BE2C (cell line): ENCODE measurements around the gene FETUB.
"Not testable (repeated sequence)": the region's sequence is repeated elsewhere in the genome, so short reads cannot be mapped to it uniquely, and the experiment has no call there.

Experiments used
- DNase-seq: peaks from one replicate; pipeline ENCODE4 v3.0.0-alpha.2; 2020
- H3K27me3 ChIP-seq: fragments of 250-450 bp; sonication (Bioruptor Pico); 2 replicates; pipeline ENCODE4 v1.5.1; 2020; ENCODE audit warnings: mild to moderate bottlenecking
- H3K36me3 ChIP-seq: fragments of 250-450 bp; sonication (Bioruptor Pico); 2 replicates; pipeline ENCODE4 v1.5.1; 2020; ENCODE audit warnings: mild to moderate bottlenecking
- H3K4me1 ChIP-seq: fragments of 250-450 bp; sonication (Bioruptor Pico); 2 replicates; pipeline ENCODE4 v1.5.1; 2020
- H3K4me3 ChIP-seq: 2 replicates; pipeline ENCODE4 v1.5.1; 2011; ENCODE audit warnings: low read depth, low read length
- H3K9me3 ChIP-seq: fragments of 250-450 bp; sonication (Bioruptor Pico); 2 replicates; pipeline ENCODE4 v1.5.1; 2020
- TF ChIP-seq, protein P1 (sequence below): IDR thresholded peaks from 2 replicates; pipeline ENCODE4 v1.5.1; 2012; ENCODE audit warnings: mild to moderate bottlenecking, low read depth, low read length

Gene FETUB

DNA sequence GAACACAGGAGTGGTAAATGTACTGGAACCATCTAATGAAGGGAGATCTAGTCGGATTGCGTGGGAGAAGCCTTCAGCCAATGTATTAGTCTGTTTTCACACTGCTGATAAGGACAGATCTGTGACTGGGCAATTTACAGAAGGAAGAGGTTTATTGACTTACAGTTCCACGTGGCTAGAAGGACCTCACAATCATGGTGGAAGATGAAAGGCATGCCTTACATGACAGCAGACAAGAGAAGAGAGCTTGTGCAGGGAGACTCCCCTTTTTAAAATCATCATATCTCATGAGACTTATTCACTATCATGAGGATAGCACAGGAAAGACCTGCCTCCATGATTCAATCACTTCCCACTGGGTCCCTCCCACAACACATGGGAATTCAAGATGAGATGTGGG is 42.6 kb downstream of the FETUB start:
- TF ChIP-seq, protein P1, sequence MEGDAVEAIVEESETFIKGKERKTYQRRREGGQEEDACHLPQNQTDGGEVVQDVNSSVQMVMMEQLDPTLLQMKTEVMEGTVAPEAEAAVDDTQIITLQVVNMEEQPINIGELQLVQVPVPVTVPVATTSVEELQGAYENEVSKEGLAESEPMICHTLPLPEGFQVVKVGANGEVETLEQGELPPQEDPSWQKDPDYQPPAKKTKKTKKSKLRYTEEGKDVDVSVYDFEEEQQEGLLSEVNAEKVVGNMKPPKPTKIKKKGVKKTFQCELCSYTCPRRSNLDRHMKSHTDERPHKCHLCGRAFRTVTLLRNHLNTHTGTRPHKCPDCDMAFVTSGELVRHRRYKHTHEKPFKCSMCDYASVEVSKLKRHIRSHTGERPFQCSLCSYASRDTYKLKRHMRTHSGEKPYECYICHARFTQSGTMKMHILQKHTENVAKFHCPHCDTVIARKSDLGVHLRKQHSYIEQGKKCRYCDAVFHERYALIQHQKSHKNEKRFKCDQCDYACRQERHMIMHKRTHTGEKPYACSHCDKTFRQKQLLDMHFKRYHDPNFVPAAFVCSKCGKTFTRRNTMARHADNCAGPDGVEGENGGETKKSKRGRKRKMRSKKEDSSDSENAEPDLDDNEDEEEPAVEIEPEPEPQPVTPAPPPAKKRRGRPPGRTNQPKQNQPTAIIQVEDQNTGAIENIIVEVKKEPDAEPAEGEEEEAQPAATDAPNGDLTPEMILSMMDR: no peak
- DNase-seq: no peak
- H3K9me3 ChIP-seq: no peaks in the 10 kb centered on the region

DNA sequence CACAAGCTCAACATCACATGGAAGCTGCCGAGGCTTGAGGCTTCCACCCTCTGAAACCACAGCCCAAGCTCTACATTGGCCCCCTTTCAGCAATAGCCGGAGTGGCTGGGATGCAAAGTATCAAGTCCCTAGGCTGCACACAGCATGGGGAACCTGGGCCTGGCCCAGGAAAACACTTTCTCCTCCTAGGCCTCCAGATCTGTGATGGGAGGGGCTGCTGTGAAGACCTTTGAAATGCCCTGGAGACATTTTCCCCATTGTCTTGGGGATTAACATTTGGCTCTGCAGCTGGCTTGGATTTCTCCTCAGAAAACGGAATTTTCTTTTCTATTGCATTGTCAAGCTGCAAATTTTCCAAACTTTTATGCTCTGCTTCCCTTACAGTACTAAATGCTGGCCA is 43.8 kb downstream of the FETUB start:
- H3K27me3 ChIP-seq: peaks cover 31% of the 10 kb centered on the region
- no peak for DNase-seq
- no peaks in the 10 kb centered on the region for H3K4me1 ChIP-seq
- no peaks in the 10 kb centered on the region for H3K36me3 ChIP-seq
- TF ChIP-seq, protein P1: no peak
- no peaks in the 10 kb centered on the region for H3K9me3 ChIP-seq
- H3K4me3 ChIP-seq: no peak overlapping the region

More for the DNA sequence above, 42.6 kb downstream of the FETUB start:
- Histone ChIP-seq H3K4me1 (no peaks in the 10 kb centered on the region), H3K27me3 (peaks cover 31% of the 10 kb centered on the region), H3K4me3 (no peak overlapping the region), H3K36me3 (no peaks in the 10 kb centered on the region)

DNA sequence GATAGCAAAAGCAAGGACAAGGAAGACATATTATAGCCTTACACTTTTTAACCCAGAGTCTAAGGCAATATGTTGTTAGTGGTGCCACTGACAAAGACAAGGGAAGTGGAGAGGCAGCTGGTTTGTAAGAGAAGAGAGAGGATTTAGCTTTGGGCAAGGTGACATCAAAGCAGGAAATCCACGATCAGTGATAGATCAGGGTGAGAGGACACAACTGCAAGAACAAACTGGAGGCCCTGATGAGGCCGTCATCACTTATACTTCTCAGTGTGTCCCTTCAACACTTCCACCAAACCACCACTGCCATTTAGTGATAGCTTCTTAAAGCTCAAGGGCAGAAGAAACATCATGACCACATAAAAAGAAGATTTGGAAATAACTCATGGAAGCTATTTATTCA is 46.3 kb downstream of the FETUB start:
- peaks cover 24% of the 10 kb centered on the region; the same call in 1 of the 2 replicates for H3K27me3 ChIP-seq
- H3K36me3 ChIP-seq, H3K4me1 ChIP-seq, H3K4me3 ChIP-seq, H3K9me3 ChIP-seq, DNase-seq: not testable (repeated sequence)

DNA sequence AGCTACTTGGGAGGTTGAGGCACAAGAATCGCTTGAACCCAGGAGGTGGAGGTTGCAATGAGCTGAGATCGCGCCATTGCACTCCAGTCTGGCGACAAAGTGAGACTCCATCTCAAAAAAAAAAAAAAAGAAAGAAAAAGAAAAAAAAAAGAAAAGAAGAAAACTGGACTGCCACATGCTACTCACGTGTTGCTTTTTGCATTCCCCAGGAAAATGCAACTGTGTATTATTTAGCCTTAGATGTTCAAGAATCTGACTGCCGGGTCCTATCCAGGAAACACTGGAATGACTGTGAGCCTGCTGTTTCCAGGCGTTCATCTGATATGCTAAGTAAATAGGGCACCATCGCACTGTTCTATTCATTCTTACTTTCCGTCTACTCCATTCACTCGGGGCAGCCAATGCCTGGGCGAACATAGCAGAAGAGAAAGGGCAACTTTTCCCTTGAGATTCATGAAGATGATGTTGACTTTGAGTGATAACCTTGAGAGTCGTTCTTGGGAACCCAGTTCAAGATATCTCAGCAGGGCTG is 47.0 kb downstream of the FETUB start:
- TF ChIP-seq, protein P1: no peak
- no peak for DNase-seq
- H3K4me1 ChIP-seq: no peaks in the 10 kb centered on the region
- no peaks in the 10 kb centered on the region for H3K9me3 ChIP-seq
- no peak overlapping the region for H3K4me3 ChIP-seq
- peaks cover 23% of the 10 kb centered on the region; the same call in 1 of the 2 replicates for H3K27me3 ChIP-seq
- no peaks in the 10 kb centered on the region for H3K36me3 ChIP-seq

DNA sequence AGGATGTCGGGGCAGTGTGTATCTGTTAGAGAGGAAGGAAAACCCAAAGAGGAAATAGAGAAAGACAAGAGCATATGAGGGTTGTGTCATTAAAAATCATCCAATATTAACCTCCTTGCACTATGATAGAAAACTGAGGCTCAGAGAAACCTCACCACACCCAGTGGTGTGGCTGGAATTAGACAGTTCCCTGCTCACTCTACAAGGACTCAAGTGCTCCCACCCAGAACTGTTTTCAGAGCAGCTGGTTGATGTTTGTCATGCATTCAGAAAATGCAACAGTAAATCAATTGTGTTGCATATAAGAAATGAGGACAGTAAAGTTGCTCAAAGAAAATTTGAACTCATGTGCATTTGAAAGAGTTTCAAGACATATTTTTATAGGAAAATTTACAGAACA is 50.1 kb downstream of the FETUB start:
- not testable (repeated sequence) for H3K9me3 ChIP-seq, DNase-seq
- peaks cover 18% of the 10 kb centered on the region for H3K27me3 ChIP-seq

DNA sequence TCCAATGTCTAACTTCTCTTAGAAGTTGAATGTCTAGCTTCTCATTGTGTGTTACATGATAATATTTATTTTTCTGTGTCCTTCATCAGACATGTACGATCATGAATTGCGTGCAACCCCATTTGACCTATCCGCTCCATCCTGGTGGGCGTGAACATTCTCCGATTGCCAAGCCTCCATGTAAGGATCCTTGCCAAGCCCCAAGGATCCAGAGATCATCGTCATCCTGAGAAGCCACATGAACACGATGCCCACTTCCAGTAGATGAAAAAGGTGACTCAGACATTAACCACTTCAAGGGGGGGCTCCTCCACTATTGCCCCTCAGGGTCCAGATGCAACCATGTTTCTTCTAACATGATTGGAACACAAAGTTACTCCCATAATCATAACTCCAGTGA is 51.5 kb downstream of the FETUB start:
- TF ChIP-seq, protein P1: no peak
- H3K27me3 ChIP-seq: peaks cover 10% of the 10 kb centered on the region
- H3K36me3 ChIP-seq: no peaks in the 10 kb centered on the region
- no peaks in the 10 kb centered on the region for H3K4me1 ChIP-seq
- no peaks in the 10 kb centered on the region for H3K9me3 ChIP-seq
- no peak overlapping the region for H3K4me3 ChIP-seq
- no peak for DNase-seq

More for the DNA sequence above, 50.1 kb downstream of the FETUB start:
- not testable (repeated sequence) for H3K36me3 ChIP-seq, H3K4me3 ChIP-seq, H3K4me1 ChIP-seq

DNA sequence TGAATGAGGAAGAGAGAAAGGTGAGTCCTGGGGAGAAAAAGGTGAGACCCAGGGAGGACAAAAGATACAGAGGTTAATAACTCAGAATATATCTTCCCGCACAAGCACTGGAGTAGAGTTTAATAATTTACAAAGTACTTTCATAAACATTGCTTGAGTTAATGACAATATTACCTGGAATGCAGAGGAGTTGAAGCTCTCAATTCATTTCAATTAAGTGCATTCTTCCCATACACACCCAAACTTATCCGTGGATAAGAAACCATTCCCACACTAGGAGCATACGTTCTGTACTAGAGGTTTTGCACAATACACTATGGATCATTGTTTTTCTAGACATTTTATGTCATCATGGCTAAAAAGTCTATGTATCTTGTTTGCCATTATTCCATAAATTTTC is 53.6 kb downstream of the FETUB start:
- H3K27me3 ChIP-seq: peaks cover 9% of the 10 kb centered on the region
- H3K4me1 ChIP-seq: no peaks in the 10 kb centered on the region
- H3K4me3 ChIP-seq: no peak overlapping the region
- TF ChIP-seq, protein P1: no peak
- H3K36me3 ChIP-seq: no peaks in the 10 kb centered on the region
- no peaks in the 10 kb centered on the region for H3K9me3 ChIP-seq
- DNase-seq: no peak
